ENCODE measurements around the gene ERMN.

DNA sequence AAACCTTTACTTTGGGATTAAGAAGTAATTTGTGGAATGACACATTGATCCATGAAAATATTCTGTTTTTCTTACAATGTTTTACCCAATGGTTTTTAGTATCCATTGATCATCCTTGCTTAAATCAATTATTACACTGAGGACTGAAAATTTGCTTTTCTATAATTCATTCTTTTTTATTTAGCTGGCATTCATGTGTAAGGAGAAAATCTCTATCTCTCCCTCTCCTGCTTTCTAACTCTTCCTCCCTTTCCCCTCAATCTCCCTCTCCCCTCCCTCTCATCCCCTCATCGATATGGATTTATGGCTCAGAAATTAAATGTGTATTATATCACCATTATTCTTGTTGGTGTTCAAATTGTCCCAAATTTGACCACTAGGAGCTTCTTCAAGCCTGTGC is 38.5 kb downstream of the ERMN start:
- TF ChIP-seq, protein P1, sequence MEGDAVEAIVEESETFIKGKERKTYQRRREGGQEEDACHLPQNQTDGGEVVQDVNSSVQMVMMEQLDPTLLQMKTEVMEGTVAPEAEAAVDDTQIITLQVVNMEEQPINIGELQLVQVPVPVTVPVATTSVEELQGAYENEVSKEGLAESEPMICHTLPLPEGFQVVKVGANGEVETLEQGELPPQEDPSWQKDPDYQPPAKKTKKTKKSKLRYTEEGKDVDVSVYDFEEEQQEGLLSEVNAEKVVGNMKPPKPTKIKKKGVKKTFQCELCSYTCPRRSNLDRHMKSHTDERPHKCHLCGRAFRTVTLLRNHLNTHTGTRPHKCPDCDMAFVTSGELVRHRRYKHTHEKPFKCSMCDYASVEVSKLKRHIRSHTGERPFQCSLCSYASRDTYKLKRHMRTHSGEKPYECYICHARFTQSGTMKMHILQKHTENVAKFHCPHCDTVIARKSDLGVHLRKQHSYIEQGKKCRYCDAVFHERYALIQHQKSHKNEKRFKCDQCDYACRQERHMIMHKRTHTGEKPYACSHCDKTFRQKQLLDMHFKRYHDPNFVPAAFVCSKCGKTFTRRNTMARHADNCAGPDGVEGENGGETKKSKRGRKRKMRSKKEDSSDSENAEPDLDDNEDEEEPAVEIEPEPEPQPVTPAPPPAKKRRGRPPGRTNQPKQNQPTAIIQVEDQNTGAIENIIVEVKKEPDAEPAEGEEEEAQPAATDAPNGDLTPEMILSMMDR (IDR thresholded peaks at IDR 0.05), result no peak
- no peak for TF ChIP-seq POLR2A (IDR thresholded peaks at IDR 0.05)

Data from thyroid gland (tissue), 4 donors.